GM12878 (cell line): ENCODE results near the gene MAPKAP1. TPM values are rescaled to one million over a fixed set of nuclear protein-coding genes. Genes with fewer than 3 reads are reported as not detected.

Experiments
- ATAC-seq: fragments of 200-7000 bp; cut with Tn5 transposase; 3 replicates; pipeline ENCODE4 v1.9.1; 2020; ENCODE audit warnings: mild to moderate bottlenecking, moderate library complexity
- BruUV-seq: library from RNA; stranded (reverse); fragments of 400-500 nt; replicated peaks from 2 replicates; lab custom pipeline; 2021; lab: Mats Ljungman, UMichigan
- CTCF ChIA-PET: fragments of 300-600 bp; sonication (Branson Sonifier 250); formaldehyde crosslinking; extraction: SDS; loops from one replicate; lab custom pipeline; 2021; ENCODE audit warnings: inconsistent platforms; lab: Yijun Ruan, JAX
- POLR2A ChIA-PET: fragments of 350-600 bp; formaldehyde crosslinking; extraction: SDS; loops from one replicate; lab custom pipeline; 2021; ENCODE audit warnings: inconsistent platforms; lab: Charles Lee
- RAD21 ChIA-PET: fragments of 300-600 bp; sonication (Branson Sonifier 250); formaldehyde crosslinking; loops from one replicate; lab custom pipeline; 2023; ENCODE audit warnings: antibody characterized with exemption; ENCODE audit not compliant: unreplicated experiment; lab: Charles Lee
- SMC1A ChIA-PET: fragments of 300-600 bp; sonication (Branson Sonifier 250); formaldehyde crosslinking; loops from one replicate; lab custom pipeline; 2023; ENCODE audit not compliant: unreplicated experiment, uncharacterized antibody; lab: Charles Lee
- DNase-seq: peaks from one replicate; pipeline ENCODE4 v3.0.0-alpha.2; 2011; ENCODE audit warnings: low read depth, low spot score
- FAIRE-seq: peaks from 3 replicates; lab custom pipeline; 2011; peaks lifted over from hg19 to GRCh38; lab: Jason Lieb, UNC
- H2AFZ ChIP-seq: 2 replicates; pipeline ENCODE4 v1.6.0; 2011; ENCODE audit warnings: low read depth, low read length, control low read depth; ENCODE audit not compliant: control insufficient read depth
- H3K27ac ChIP-seq: 2 replicates; pipeline ENCODE4 v1.5.1; 2011; ENCODE audit warnings: control low read depth; ENCODE audit not compliant: control insufficient read depth, insufficient read depth
- H3K27me3 ChIP-seq, 2 experiments: replicated peaks in 1 of 2; 2 replicates each; pipeline versions ENCODE4 v1.6.0 to v1.6.1; 2011; ENCODE audit warnings: low read length in 1 of 2; ENCODE audit not compliant: control insufficient read depth in 2 of 2, insufficient read depth in 2 of 2
- H3K36me3 ChIP-seq, 2 experiments: 2 replicates each; pipeline ENCODE4 v1.5.1; 2011; ENCODE audit warnings: low read length in 1 of 2; ENCODE audit not compliant: control insufficient read depth in 2 of 2, insufficient read depth in 2 of 2
- H3K4me1 ChIP-seq: 2 replicates; pipeline ENCODE4 v1.6.1; 2011; ENCODE audit warnings: mild to moderate bottlenecking, low read length, moderate library complexity, mixed read lengths; ENCODE audit not compliant: control insufficient read depth, insufficient read depth
- H3K4me2 ChIP-seq: 2 replicates; pipeline ENCODE4 v1.6.0; 2011; ENCODE audit warnings: control low read depth; ENCODE audit not compliant: control insufficient read depth, insufficient read depth
- H3K4me3 ChIP-seq: fragments of 200-600 bp; sonication (generic); 2 replicates; pipeline ENCODE4 v1.5.1; 2016
- H3K79me2 ChIP-seq: 2 replicates; pipeline ENCODE4 v1.6.0; 2011; ENCODE audit warnings: low read length; ENCODE audit not compliant: control insufficient read depth, insufficient read depth
- H3K9ac ChIP-seq: 2 replicates; pipeline ENCODE4 v1.8.0; 2011; ENCODE audit warnings: low read length, control low read depth, mixed read lengths; ENCODE audit not compliant: control insufficient read depth, insufficient read depth
- H3K9me3 ChIP-seq: replicated peaks from 3 replicates; pipeline ENCODE4 v1.5.1; 2011; ENCODE audit warnings: mild to moderate bottlenecking, low read length; ENCODE audit not compliant: control insufficient read depth, insufficient read depth
- H4K20me1 ChIP-seq: 2 replicates; pipeline ENCODE4 v1.6.0; 2011; ENCODE audit not compliant: control insufficient read depth, insufficient read depth
- BMI1 ChIP-seq: fragments of 450-650 bp; IDR thresholded peaks from 2 replicates; pipeline ENCODE4 v1.6.1; 2016; ENCODE audit warnings: mild to moderate bottlenecking, moderate library complexity, borderline replicate concordance
- BRCA1 ChIP-seq: IDR thresholded peaks from 2 replicates; pipeline ENCODE4 v1.6.1; 2011; ENCODE audit warnings: low read depth, low read length, improper control_type of control experiment
- CBFB ChIP-seq: IDR thresholded peaks from 2 replicates; pipeline ENCODE4 v1.6.1; 2016; ENCODE audit warnings: antibody characterized with exemption, low read depth
- CBX3 ChIP-seq: fragments of 200-600 bp; sonication (generic); IDR thresholded peaks from 2 replicates; pipeline ENCODE4 v1.6.1; 2016; ENCODE audit warnings: low read depth, borderline replicate concordance
- CBX5 ChIP-seq: sonication (generic); IDR thresholded peaks from 2 replicates; pipeline ENCODE4 v1.6.1; 2016; ENCODE audit warnings: low read depth, moderate library complexity, mild to moderate bottlenecking, inconsistent platforms
- ESRRA ChIP-seq: IDR thresholded peaks from 2 replicates; pipeline ENCODE4 v1.6.1; 2012; ENCODE audit warnings: mild to moderate bottlenecking, low read length, improper control_type of control experiment
- NFXL1 ChIP-seq: fragments of 450-650 bp; IDR thresholded peaks from 2 replicates; pipeline ENCODE4 v1.6.1; 2017; ENCODE audit warnings: antibody characterized with exemption, mild to moderate bottlenecking, borderline replicate concordance
- NFYA ChIP-seq: IDR thresholded peaks from 2 replicates; pipeline ENCODE4 v1.6.1; 2011; ENCODE audit warnings: low read depth, mild to moderate bottlenecking, low read length, improper control_type of control experiment, borderline replicate concordance
- NR2C1 ChIP-seq: fragments of 450-650 bp; IDR thresholded peaks from 2 replicates; pipeline ENCODE4 v1.6.1; 2017; ENCODE audit warnings: antibody characterized with exemption, mild to moderate bottlenecking, moderate library complexity
- RBBP5 ChIP-seq: fragments of 200-600 bp; sonication (generic); conservative IDR thresholded peaks from 2 replicates; pipeline ENCODE4 v1.6.1; 2016
- RCOR1 ChIP-seq: conservative IDR thresholded peaks from 2 replicates; pipeline ENCODE4 v1.6.1; 2012; ENCODE audit warnings: low read depth, low read length, improper control_type of control experiment
- ZNF384 ChIP-seq: IDR thresholded peaks from 2 replicates; pipeline ENCODE4 v1.6.1; 2012; ENCODE audit warnings: low read depth, mild to moderate bottlenecking, low read length, improper control_type of control experiment, borderline replicate concordance
- WGBS: methylation state at CpG from one replicate; pipeline ENCODE4 v1.1.6; 2016; ENCODE audit warnings: low lambda C conversion rate; ENCODE audit not compliant: insufficient replicate concordance, insufficient coverage; ENCODE audit errors: missing lambda C conversion rate; 5-methylcytosine and 5-hydroxymethylcytosine counted together
- in situ Hi-C: fragments of 300-500 bp; cut with MboI; formaldehyde crosslinking; loops from 9 replicates; pipeline ENCODE4 v1.14.3; 2018; ENCODE audit warnings: mixed read lengths
- intact Hi-C: fragments of 100-400 bp; cut with micrococcal nuclease; formaldehyde crosslinking; loops from one replicate; pipeline ENCODE4 v1.14.2; 2022; ENCODE audit not compliant: unreplicated experiment
- polyA plus RNA-seq, 11 experiments: library from polyadenylated mRNA; depleted of rRNA in 4 of 11; unstranded in 6 of 11; stranded (reverse) in 5 of 11; fragments of >200 nt; fragmentation: Nextera tagmentation in 4 of 11; fragmentation: Illumina TruSeq in 1 of 11; extraction: Ambion mirVana in 4 of 11; extraction: Trizol in 1 of 11; gene quantifications; 1 replicate in 1 of 11; 2 replicates in 10 of 11; pipeline versions ENCODE4 v1.2.1 to v1.2.3, GENCODE V29; 2011 to 2016; ENCODE audit warnings: inconsistent platforms in 2 of 11, missing spikeins in 2 of 11, low read depth in 1 of 11
- total RNA-seq, 4 experiments: library from RNA; depleted of rRNA in 3 of 4; stranded (reverse); fragments of >200 nt in 3 of 4; fragmentation: Illumina TruSeq in 1 of 4; extraction: Trizol in 1 of 4; gene quantifications; 2 replicates each; pipeline versions ENCODE4 v1.2.1 to v1.2.3, GENCODE V29; 2013 to 2021
- TF ChIP-seq, protein P1 (sequence below): fragments of 450-650 bp; IDR thresholded peaks from 2 replicates; pipeline ENCODE4 v1.6.1; 2017; ENCODE audit warnings: borderline replicate concordance
- TF ChIP-seq, protein P2 (sequence below): fragments of 450-650 bp; IDR thresholded peaks from 2 replicates; pipeline ENCODE4 v1.6.1; 2018; ENCODE audit warnings: borderline replicate concordance, mild to moderate bottlenecking; ENCODE audit not compliant: partially characterized antibody
- TF ChIP-seq, protein P3 (sequence below): IDR thresholded peaks from 2 replicates; pipeline ENCODE4 v1.6.1; 2011; ENCODE audit warnings: borderline replicate concordance, low read depth, mild to moderate bottlenecking, moderate library complexity, mixed read lengths, low read length; ENCODE audit not compliant: insufficient read depth; ENCODE audit errors: extremely low read length

MAPKAP1 gene
- total and polyA plus RNA-seq, 10 of the 15 experiments (the other 5 are each of a cell fraction or from before 2014, with no cell fraction given) = 5.1 to 188 (median 105) TPM

DNA sequence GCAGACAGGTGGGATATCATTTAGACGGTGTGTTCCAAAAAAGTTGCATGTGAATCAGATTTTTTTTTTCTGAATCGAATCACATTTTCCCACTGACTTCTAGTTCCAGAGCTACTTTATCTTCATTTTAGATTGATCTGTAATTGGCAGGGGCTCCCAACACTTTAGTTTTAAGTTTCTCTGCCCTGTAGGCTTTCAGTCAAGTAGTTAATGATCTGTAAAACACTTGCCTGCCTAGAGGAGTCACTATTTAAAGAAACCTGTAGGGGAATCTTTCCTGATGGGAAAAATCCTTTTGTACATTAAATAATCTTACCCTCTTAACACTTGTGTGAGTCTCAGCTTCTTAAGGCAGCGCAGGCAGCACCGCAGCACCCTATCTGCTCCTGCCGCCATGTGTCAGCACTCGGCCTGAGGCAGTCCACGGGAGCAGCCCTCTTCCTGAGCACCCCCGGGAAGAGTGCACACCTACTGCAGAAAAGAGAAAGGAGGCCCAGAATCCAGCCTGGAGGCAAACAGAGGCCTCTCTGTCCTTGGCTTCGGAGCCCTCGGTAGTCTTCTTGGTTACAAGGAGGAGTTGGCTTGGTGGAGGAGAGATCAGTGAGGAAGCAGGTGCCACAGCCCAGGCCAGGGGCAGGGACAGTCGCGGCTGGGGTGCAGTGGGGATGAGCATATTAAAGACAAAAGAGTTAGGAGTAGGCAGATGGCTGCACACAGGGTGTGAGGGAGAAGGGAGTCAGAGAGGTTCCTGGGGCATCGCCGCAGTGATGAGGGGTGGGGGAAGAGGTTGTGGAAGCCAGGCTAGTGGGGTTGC lies 236.0 kb downstream of the MAPKAP1 start (continued):
- TF ChIP-seq ESRRA (no peak), CBX5 (no peak)

DNA sequence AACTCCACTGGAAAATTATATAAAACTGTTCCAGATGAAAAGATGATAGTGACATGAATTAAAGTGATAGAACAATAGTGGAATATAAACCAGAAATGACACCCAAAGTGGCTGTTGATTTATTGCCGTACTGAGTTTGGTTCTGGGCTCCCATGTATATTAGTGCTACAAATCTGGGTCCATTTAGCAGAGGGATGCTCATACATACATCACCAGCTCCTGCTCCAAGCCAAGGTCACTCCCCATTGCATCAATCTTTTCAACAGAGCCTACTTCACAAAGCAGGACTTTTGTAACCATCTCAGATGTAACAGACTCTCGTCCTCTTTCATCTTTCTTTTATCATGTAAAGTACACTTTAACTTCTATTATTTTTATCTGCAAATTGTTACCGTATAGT lies 236.8 kb downstream of the MAPKAP1 start:
- Histone ChIP-seq H3K4me3 (no peak overlapping the region), H3K4me1 (no peaks in the 10 kb centered on the region), H2AFZ (no peak overlapping the region), H3K36me3 (peaks cover 7 to 17% of the 10 kb centered on the region in 2 experiments; a peak in 3 of 4 replicates), H4K20me1 (no peaks in the 10 kb centered on the region), H3K9ac (no peak overlapping the region), H3K27ac (no peak overlapping the region), H3K27me3 (no peaks in the 10 kb centered on the region), H3K4me2 (no peak overlapping the region), H3K9me3 (no peaks in the 10 kb centered on the region), H3K79me2 (no peaks in the 10 kb centered on the region)
- no TSS peak for BruUV-seq
- WGBS = 97% methylated on average over 3 of the region's 3 CpGs
- CTCF ChIA-PET = interaction anchor here (1.6 kb wide), 1 partner anchor 88 kb away, joined by 3 read pairs; no protein-coding TSS in a partner anchor
- ATAC-seq (no peak), DNase-seq (no peak), FAIRE-seq (no peak)
- in situ Hi-C loops (no loop called here), intact Hi-C loops (no loop called here)
- SMC1A ChIA-PET = interaction anchor here (1.0 kb wide), 1 partner anchor 17 kb away, joined by 6 read pairs; no protein-coding TSS in a partner anchor
- RAD21 ChIA-PET = no interaction called here
- POLR2A ChIA-PET = no interaction called here
- TF ChIP-seq BMI1 (no peak), CBFB (no peak), NFXL1 (no peak), NFYA (no peak), NR2C1 (no peak), CBX3 (no peak), BRCA1 (no peak), RBBP5 (no peak), RCOR1 (no peak), ZNF384 (no peak)
- TF ChIP-seq, protein P1, sequence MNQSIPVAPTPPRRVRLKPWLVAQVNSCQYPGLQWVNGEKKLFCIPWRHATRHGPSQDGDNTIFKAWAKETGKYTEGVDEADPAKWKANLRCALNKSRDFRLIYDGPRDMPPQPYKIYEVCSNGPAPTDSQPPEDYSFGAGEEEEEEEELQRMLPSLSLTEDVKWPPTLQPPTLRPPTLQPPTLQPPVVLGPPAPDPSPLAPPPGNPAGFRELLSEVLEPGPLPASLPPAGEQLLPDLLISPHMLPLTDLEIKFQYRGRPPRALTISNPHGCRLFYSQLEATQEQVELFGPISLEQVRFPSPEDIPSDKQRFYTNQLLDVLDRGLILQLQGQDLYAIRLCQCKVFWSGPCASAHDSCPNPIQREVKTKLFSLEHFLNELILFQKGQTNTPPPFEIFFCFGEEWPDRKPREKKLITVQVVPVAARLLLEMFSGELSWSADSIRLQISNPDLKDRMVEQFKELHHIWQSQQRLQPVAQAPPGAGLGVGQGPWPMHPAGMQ = no peak
- TF ChIP-seq, protein P2, sequence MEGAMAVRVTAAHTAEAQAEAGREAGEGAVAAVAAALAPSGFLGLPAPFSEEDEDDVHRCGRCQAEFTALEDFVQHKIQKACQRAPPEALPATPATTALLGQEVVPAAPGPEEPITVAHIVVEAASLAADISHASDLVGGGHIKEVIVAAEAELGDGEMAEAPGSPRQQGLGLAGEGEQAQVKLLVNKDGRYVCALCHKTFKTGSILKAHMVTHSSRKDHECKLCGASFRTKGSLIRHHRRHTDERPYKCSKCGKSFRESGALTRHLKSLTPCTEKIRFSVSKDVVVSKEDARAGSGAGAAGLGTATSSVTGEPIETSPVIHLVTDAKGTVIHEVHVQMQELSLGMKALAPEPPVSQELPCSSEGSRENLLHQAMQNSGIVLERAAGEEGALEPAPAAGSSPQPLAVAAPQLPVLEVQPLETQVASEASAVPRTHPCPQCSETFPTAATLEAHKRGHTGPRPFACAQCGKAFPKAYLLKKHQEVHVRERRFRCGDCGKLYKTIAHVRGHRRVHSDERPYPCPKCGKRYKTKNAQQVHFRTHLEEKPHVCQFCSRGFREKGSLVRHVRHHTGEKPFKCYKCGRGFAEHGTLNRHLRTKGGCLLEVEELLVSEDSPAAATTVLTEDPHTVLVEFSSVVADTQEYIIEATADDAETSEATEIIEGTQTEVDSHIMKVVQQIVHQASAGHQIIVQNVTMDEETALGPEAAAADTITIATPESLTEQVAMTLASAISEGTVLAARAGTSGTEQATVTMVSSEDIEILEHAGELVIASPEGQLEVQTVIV = no peak
- TF ChIP-seq, protein P3, sequence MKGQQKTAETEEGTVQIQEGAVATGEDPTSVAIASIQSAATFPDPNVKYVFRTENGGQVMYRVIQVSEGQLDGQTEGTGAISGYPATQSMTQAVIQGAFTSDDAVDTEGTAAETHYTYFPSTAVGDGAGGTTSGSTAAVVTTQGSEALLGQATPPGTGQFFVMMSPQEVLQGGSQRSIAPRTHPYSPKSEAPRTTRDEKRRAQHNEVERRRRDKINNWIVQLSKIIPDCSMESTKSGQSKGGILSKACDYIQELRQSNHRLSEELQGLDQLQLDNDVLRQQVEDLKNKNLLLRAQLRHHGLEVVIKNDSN = no peak
